ENCODE results near the gene ADM2. TPM values are rescaled to one million over a fixed set of nuclear protein-coding genes. Genes with fewer than 3 reads are reported as not detected.

ADM2 gene
- total RNA-seq, 4 donors from 2014 or later = 0.53 TPM; not detected in 3

- intact Hi-C loops (cut with DNase I; ENCODE audit: low total_unique reads) = no loop called here
- Histone ChIP-seq H3K4me3 (no peak overlapping the region), H3K27me3 (no peaks in the 10 kb centered on the region), H3K27ac (no peak overlapping the region), H3K4me1 (peaks cover 12 to 16% of the 10 kb centered on the region in 2 donors), H3K9me3 (no peaks in the 10 kb centered on the region), H3K36me3 (peaks cover 0 to 56% of the 10 kb centered on the region in 2 donors)
- in situ Hi-C loops (cut with MboI; ENCODE audit: low sequenced_read_pairs in 4 of 4) = no loop called here
- no peak for ATAC-seq
- TF ChIP-seq POLR2A (IDR thresholded peaks at IDR 0.05) = no peak
- TF ChIP-seq CTCF (IDR thresholded peaks at IDR 0.05 in 4 of 5, conservative IDR thresholded peaks at IDR 0.05 in 1 of 5) = no peak
- DNase-seq = no peak
Observed at GRCh38 chr22:50521710-50522109, 40.4 kb downstream of the ADM2 start.

DNA sequence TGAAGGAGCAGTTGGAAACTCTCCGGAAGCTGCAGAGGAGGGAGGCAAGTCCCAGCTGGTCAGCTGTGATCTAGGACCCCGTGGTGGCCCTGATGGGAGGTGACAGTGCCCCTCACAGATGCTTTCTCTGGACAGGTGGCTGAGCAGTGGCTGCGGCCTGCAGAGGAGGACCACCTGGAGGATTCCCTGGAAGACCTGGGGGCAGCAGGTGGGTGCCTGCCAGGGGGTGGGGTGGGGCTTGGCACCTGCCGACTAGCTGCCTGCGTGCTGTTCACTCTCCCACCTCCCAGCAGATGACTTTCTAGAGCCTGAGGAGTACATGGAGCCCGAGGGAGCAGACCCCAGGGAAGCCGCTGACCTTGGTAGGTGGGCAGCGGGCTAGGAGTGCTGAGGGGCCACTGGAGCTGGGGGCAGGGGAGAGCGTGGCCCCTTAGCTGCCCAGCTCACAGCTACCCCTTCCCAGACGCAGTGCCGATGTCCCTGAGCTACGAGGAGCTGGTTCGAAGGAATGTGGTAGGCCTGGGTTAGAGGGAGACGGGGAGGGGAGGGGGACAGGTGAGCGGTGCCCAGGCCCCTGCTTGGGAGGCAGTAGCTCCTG is 41.0 kb downstream of the ADM2 start:
- Histone ChIP-seq H3K36me3 (peaks cover 0 to 52% of the 10 kb centered on the region in 2 donors), H3K4me1 (peaks cover 13 to 18% of the 10 kb centered on the region in 2 donors), H3K4me3 (no peak overlapping the region), H3K27ac (no peak overlapping the region), H3K27me3 (no peaks in the 10 kb centered on the region), H3K9me3 (no peaks in the 10 kb centered on the region)
- no peak for ATAC-seq
- intact Hi-C loops (cut with DNase I; ENCODE audit: low total_unique reads) = no loop called here
- TF ChIP-seq POLR2A (IDR thresholded peaks at IDR 0.05) (no peak), CTCF (IDR thresholded peaks at IDR 0.05 in 4 of 5, conservative IDR thresholded peaks at IDR 0.05 in 1 of 5) (no peak)
- in situ Hi-C loops (cut with MboI; ENCODE audit: low sequenced_read_pairs in 4 of 4) = no loop called here
- DNase-seq = no peak

DNA sequence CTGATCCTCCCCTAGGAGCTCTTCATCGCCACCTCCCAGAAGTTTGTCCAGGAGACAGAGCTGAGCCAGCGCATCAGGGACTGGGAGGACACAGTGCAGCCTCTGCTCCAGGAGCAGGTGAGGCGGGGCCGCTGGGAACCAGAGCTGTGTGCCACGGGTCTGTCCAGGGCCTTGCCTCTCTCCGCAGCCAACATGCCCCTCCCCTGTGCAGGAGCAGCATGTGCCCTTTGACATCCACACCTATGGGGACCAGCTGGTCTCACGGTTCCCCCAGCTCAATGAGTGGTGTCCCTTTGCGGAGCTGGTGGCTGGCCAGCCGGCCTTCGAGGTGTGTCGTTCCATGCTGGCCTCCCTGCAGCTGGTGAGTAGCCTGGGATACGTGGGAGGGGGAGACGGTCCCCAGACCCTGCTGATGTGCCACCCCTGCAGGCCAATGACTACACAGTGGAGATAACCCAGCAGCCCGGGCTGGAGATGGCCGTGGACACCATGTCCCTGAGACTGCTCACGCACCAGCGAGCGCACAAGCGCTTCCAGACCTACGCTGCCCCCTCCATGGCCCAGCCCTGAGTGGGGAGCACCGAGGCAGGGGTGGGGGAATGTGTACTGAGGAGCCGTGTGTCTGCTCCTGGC is 41.6 kb downstream of the ADM2 start:
- no peaks in the 10 kb centered on the region for H3K27me3 ChIP-seq
- intact Hi-C loops (cut with DNase I; ENCODE audit: low total_unique reads) (no loop called here), in situ Hi-C loops (cut with MboI; ENCODE audit: low sequenced_read_pairs in 4 of 4) (no loop called here)
- H3K4me1 ChIP-seq = peaks cover 13 to 18% of the 10 kb centered on the region in 2 donors
- H3K36me3 ChIP-seq = peaks cover 0 to 46% of the 10 kb centered on the region in 2 donors
- no peak for TF ChIP-seq CTCF (IDR thresholded peaks at IDR 0.05 in 4 of 5, conservative IDR thresholded peaks at IDR 0.05 in 1 of 5)
- no peak overlapping the region for H3K4me3 ChIP-seq
- no peak for ATAC-seq
- no peak overlapping the region for H3K27ac ChIP-seq
- DNase-seq = no peak
- no peaks in the 10 kb centered on the region for H3K9me3 ChIP-seq

DNA sequence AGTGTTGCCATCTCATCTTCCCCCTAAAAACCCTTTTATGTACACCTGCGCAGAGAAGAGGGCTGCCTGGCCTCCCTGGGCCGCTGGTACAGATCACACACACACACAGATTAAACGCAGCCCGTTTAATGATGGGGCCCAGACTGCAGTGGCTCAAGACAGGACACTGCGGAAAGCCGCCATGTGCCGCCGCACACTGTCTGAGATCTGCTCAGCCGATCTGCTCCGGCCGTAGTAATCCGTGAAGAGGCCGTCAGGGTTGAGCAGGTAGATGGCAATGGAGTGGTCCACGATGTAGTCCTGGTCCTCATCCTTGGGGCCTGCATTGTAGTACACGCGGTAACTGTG is 42.1 kb downstream of the ADM2 start:
- H3K27ac ChIP-seq = no peak overlapping the region
- no peak for DNase-seq

More for the DNA sequence above, 42.1 kb downstream of the ADM2 start:
- Histone ChIP-seq H3K36me3 (peaks cover 0 to 42% of the 10 kb centered on the region in 2 donors), H3K4me3 (no peak overlapping the region), H3K27me3 (peaks cover 0 to under 1% (median 0%) of the 10 kb centered on the region in 3 donors), H3K4me1 (peaks cover 13 to 18% of the 10 kb centered on the region in 2 donors), H3K9me3 (no peaks in the 10 kb centered on the region)
- no peak for ATAC-seq
- intact Hi-C loops (cut with DNase I; ENCODE audit: low total_unique reads) = no loop called here
- TF ChIP-seq POLR2A (IDR thresholded peaks at IDR 0.05) = no peak
- no peak for TF ChIP-seq CTCF (IDR thresholded peaks at IDR 0.05 in 4 of 5, conservative IDR thresholded peaks at IDR 0.05 in 1 of 5)
- in situ Hi-C loops (cut with MboI; ENCODE audit: low sequenced_read_pairs in 4 of 4) = no loop called here
